ENCODE results near the gene BMP6.

The BMP6 gene

DNA sequence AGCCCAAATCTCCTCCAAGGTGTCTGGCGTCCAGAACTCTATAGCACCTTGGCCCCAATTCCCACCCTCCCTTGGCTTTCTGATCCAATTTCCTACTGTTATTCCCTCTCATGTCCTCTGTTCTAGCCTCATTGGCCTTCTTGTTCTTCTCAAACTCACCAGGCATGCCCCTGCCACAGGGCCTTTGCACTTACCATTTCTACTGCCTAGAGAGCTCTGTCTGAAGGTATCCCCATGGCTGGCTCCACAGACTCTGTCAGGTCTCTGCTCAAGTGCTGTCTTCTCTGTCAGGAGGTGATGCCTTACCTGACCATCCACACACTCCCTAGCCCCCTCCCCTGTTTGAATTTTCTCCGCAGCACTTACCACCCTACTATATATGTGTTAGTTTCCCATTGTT lies 5.6 kb upstream of the BMP6 start:
- no peak for DNase-seq

DNA sequence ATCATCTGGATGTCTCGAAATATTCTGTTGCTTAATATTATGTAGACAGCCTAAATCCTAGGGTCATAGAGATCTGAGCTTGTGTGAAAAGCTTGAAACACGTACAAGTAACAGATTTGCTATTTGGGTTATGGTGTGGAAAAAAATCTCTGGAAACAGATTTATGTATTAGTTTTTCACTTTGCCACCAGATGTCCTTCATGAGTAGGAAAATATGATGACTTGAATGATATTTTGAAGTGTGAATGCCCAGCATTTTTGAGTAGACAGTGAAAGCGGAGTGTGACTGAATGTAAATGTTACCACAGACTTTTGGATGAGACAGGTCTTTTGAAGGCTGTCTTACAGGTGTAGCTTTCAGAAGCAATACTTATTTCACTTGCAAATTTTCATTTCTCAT lies 4.2 kb upstream of the BMP6 start:
- no peak for DNase-seq

DNA sequence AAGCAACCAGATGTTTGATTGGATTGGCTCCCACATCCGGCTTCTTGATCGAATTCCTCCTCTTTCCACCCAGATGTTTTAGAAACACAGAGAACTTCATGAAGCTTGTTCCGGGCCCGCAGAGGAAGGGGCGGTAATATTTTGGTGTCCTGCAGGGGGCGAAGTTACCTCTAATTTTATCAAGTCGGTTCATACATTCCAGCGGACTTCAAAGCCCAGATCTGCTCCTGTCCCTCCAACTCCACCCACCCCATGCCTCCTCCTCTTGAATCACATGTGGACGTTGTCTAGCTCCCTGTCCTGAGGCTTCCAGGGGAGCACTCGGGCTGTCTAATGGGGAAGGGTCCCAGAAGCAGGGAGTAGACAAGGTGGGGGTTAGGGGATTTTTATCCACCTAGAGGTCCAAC lies 2.9 kb upstream of the BMP6 start:
- DNase-seq = peak; percentile 53

DNA sequence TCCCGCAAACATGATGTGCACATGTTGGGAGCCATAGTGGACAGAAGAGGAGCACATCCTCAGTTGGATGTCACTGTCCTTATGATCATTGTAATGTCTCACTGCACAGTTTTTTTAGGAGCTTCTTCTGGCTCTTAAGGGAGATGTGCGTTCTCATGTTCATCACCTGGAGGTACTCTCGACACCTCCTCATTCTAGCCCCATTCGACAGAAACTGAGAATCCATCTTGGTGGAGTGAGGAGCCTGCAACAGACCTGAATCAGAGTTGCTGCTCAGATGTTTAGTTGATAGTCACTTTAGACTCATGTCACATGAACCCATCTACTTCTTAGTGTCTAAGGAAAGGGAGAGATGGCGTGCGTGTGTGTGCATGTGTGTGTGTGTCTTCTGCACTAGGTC lies 2.3 kb upstream of the BMP6 start:
- DNase-seq = no peak

DNA sequence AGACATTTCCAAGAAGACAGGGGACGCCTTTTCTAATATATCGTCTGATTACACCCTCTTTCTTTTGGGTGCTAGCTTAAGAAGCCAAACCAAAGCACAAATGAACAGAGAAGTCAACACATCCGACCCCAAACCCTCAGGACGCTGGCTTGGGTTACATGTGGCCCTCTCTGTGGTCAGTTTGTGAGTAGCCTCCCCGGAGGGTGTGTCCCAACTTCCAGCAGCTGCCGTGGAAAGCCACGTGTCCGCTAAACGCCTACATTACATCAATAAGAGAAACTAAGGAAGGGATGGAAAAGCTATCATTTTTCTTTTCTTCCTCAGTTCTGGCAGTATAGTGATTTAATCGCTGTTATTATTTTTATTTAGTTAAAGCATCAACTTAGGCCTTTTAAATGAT lies 487 bp upstream of the BMP6 start:
- DNase-seq = no peak

DNA sequence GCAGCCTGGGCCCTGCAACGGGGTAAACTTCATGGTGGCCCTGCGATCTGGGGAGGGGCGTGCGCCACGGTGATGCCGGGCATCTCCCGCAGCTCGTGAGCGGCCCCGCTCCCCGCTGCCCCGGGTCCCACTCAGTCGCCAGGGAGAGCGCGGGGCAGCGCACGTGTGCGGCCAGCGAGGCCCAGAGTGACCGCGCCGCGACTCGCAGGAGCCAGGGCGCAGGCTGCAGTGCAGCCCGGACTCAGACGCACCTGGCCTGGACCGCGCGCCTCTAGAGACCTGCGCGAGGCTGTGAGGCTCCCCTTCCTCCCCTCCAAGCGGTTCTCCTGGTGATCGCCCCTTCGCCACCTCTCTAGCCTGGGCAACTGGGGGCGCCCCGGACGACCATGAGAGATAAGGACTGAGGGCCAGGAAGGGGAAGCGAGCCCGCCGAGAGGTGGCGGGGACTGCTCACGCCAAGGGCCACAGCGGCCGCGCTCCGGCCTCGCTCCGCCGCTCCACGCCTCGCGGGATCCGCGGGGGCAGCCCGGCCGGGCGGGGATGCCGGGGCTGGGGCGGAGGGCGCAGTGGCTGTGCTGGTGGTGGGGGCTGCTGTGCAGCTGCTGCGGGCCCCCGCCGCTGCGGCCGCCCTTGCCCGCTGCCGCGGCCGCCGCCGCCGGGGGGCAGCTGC lies 652 bp downstream of the BMP6 start:
- no peak for DNase-seq

DNA sequence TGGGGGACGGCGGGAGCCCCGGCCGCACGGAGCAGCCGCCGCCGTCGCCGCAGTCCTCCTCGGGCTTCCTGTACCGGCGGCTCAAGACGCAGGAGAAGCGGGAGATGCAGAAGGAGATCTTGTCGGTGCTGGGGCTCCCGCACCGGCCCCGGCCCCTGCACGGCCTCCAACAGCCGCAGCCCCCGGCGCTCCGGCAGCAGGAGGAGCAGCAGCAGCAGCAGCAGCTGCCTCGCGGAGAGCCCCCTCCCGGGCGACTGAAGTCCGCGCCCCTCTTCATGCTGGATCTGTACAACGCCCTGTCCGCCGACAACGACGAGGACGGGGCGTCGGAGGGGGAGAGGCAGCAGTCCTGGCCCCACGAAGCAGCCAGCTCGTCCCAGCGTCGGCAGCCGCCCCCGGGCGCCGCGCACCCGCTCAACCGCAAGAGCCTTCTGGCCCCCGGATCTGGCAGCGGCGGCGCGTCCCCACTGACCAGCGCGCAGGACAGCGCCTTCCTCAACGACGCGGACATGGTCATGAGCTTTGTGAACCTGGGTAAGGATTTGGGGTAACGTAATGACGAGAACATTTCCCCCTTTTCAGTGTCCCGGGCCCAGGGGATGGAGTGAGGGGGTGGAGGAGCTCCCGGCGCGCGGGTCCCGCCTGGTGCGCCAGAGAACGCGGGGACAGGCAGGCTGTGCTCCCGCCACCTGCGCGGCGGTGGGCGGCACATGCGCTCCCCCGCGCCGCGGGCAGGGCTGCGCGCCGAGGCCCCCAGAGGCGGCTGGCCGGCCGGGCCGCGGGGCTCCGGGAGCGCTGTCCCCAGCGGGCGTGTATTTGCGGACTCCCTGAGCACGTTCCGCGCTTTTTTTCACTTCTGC lies 1.4 kb downstream of the BMP6 start:
- DNase-seq = no peak

DNA sequence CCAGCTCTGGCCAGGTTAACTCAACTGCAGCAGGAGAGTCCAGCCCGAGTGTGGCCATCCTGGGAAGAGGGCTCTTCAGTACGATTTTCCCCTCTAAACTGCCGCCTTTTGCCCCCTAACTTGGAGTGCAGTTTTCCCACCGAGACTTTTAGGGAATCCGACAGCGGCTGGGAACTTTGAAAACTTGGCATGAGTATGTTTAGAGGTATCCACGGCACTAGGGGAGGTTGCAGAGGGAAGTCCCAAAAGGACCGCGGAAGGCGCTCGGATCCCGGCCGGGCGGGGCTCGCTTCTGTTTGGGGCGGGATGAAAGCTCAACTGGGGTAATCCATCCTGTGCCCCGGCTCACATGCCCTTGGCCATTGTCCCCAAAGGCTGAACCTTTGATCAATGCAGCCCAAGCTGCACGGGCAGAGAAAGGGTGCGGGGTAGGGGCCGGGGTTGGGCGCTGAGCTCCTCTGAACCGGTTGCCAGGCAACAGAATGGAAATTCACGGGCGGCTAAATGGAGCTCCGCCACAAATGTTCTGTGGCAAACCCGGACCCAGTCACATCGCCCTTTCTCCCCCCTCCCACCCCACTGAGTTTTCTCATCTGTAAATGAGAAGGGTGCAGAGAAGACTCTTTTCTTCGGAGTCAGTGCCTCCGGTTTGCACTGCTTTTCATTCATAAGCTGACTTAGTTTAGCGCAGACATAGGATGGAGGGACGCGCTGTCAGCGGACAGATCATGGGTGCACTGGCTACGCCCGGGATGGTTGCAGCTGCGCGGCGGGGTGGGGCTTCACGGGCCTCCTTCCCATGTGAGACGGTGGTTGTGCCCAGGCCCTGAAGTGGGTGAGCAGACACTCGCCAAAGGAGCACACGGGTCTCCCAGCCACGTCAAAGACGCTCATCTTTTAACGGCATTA lies 2.3 kb downstream of the BMP6 start:
- DNase-seq = no peak

DNA sequence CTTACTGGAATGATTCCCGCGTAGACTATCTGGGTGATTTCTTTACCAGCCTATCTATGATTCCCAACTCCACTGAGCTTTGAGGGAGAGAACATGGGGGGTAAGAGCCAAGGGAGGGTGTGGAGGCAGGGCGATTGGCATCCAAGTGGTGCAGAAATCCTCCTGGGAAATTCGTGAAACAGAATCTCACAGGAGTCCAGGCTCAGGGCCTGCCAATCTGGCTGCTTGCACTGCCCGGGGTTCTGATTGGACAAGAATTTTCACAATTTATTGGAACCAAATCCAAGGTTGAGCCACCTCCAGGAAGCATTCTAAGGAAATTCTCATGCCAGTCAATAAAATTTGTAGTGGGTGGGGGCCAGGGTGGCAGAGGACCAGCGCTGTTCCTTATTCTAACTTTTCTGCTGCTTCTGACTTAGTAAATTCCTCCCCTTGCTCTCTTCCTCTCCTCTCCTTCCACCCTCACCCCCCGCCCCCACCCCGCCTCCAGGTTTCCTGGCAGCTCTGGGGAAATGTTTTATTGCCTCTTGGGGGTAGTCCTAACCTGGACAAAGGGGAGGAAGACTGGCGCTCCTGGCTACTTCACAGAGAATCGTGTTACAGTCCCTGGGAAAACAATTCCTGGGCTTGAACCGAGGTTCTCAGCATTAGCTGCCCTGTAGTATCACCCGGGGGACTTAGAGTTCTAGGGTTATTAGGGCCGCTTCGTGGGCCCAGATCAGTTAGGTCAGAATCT lies 3.1 kb downstream of the BMP6 start:
- no peak for DNase-seq

DNA sequence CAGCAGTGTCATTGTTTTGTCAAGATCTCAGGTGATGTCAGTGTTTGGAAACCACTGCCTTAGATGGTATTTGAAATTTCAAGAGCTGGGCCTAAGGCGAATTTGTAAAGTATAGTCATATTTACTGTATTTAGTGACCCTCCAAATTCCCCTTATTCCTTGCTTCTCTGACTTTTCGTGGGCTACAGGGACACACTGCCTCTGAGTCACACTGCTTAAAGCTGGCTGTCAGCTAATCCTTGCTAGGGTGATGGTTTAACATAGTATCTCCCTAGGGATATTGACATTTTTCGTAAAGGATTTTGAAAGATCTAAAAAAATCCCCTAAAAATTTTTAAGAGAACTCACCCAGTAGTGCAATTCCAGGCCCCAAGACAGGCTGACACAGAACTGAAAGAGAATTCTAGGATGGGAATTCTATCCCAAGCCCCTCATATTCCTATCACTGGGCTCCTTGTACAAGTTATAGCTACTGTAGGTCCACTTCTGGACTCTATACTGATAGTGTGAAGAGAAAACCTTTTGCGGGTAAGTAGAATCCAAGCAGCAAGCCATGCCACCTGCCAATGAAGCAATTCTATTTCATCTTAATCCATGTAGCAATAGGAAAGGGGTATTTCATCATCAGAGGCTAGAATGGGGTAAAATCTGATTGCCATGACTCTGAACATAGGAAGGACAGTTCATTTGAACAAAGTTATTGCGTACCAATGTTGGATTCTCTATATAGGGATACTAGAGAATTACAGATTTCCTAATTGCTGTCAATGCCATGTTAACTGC lies 4.3 kb downstream of the BMP6 start:
- no peak for DNase-seq

DNA sequence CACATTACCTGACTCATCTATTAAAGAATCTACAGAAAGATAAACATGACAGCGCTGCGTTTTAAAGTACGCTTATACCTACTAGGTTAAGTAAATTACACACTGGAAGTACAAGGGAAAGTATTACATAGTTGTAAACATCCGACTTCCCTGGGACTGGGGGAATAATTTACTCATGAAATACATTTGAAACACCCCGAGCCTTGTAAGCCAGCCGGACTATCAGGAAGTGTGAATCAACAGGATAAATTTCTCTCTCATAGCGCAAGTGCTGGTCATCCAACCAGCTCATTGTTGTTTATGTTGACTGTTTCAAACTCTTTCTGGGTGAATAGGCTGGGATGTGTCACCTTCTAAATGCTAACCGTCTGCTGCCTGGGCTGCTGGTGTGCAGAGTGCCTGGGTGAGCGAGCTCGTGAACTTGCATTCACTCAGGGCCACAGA lies 4.9 kb downstream of the BMP6 start:
- no peak for DNase-seq

DNA sequence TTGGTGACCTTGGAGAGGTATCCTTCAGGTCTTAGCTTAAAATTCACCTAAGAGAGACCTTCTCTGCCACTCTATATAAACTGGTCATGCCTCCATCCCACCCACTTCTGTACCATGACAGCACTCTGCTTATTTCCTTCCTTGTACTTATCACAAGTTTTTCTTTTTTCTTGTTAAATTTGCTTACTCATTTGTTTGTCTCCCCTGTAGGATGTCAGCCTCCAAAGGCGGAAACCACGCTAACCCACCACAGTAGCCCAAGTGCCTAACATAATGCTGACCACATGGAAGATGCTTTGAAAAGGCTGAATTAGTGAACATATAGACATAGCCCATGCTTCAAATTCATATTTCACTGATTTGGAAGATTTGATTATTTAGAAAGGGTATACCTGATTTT lies 5.4 kb downstream of the BMP6 start:
- no peak for DNase-seq

DNA sequence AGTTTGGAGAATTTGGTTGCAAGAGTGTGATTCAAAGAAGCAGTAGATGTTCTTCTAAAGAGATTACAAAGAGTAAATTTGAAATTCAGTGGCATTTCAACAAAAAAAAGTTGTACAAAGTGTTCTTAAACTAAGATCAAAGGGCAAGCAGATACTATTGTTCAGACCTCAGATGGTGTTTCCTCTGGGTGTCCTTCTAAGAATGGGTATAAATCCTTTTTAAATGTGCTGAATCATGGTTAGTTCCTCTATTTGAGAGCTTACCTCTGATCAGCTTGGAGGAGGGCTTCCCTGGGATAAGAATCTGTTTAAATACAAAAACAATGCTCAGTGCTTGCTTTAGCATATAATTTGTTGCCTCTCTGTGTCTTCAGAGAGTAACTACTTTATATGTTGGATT lies 6.3 kb downstream of the BMP6 start:
- no peak for DNase-seq

DNA sequence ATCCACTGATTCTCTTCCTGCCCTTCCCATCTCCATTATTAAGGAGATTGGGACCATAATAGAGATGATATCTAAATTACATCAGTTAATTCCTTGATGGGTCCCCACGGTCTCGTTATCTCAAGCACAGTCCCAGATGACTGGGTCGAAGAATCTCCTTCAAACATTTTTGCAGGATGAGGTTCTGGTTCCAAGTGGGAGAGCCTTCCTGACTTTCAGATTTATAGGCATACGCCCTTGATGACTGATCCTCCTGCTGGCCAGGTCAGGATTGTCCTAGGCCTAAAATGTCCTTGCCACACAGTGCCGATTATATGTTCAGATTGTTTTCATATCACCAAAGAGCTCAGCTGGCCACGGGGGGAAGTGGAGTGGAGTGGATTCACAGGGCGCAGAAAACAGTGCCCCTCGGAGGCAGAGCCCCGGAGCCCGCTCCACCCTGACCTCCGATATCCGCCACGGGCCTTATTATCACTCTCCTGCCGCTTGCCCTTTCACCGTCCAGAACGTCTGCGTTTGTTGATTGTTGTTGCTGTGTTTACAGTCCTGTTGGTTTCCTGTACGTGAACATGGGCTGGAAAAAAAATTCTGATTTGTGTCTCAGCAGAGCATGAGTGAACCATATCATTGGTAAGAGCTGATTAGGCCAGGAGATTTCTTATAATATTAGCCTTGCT lies 8.9 kb downstream of the BMP6 start:
- no peak for DNase-seq

DNA sequence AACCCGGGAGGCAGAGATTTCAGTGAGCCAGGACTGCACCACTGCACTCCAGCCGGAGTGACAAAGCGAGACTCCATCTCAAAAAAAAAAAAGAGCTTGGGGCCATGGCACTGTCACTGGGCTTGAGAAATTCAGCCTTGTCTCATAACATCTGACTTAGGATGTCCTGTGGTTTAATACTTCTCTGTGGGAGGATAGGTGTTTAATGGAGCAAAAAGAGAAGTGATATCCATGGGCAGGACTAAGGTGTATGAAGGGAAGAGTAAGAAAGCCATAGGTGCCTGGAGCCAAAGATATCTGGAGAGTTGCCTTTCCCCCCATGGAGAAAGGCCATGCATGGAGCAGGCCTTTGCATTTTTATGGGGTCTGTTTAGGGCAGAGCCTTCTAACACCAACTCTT lies 11.2 kb downstream of the BMP6 start:
- no peak for DNase-seq

DNA sequence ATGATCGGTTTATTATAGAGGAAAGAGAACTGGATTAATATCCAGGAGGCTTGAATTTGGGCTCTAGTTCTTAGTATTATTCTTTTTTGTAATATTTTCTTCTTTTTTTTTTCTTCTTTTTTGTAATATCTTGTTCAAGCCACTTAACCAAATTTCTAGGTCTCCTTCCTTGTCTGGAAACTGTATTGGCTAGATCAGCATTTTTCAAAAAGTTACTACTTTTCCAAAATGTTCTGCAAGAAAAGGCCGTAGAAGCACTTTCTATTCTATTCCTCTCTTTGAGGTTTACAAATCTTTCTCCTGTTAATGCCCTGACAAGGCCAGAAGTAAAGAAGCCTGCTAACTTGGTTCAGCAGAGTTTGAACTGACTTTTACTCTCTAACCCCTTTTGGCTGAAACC lies 12.0 kb downstream of the BMP6 start:
- DNase-seq = no peak

DNA sequence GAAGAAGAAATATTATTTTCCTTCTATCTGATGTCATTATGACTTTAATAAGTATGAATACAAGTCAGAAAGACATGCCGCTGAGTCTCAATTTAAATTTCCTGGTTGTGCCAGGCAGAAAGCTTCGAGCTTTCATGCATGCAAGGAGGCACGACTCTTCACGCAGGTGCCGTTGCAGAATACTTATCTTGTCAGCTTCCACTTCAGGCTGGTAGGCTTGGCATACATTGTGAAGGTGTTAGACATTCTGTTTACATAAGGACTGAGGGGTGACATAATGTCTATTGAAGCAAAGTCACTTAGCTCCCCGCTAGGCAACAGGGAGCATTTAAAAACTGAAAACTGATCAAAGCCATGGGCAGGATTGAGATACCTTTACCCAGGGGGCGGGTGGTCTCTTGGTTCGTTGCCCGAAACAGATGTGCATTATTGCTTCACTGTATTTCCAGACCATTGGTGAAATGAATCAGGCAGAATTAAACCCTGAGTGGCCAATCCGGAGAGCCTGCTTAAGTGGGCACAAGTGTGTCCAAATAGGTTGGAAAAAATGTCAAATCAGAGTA lies 16.4 kb downstream of the BMP6 start:
- DNase-seq = no peak

DNA sequence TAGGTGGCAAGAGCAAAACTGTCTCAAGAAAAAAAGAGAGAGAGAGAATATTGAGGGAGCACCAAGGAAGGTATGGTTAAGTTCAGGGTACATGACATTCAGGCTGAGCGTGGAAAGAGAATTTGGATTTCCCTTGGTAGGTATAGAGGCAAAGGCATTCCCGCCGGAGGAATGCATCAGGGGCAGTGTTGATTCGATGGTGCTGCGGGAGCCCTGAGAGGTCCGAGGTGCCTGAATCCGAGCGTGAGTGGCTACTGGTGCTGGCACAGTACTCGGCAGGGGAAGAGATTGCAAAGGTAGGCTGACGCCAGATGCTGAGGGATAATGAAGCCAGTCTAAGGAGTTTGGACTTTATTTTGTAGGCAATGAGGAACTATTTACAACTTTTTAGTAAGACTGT lies 20.0 kb downstream of the BMP6 start:
- DNase-seq = no peak

DNA sequence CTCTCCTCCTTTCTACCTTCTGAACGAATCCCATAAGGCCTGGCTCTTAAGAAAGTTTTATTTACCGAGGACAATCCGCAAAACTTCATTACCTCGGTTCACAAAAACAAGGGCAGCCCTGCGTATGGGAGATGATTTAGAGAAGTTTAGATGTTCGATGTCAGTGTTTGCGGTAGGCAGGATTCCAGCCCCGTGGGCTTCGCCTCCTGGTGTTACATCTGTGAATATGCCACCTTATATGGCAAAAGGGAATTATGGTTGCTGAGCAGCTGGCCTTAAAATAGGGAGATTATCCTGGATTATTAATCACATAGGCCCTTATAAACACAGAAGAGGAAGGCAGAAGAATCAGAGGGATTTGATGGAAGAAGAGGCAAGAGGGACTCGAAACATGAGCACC lies 21.1 kb downstream of the BMP6 start:
- no peak for DNase-seq

DNA sequence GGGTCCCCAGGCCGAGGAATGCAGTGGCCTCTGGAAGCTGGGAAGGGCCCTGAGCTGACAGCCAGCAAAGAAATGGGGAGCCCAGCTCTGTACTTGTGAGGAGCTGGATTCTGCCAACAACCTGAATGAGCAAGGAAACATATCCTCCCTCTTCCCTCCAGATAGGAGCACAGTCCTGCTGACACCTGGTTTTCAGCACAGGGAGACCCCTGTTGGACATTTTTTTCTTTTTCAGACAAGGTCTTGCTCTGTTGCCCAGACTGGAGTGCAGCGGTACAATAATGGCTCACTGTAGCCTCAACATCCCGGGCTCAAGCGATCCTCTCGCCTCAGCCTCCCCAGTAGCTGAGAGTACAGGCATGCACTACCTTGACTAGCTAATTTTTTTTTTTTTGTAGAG lies 21.5 kb downstream of the BMP6 start:
- DNase-seq = no peak

DNA sequence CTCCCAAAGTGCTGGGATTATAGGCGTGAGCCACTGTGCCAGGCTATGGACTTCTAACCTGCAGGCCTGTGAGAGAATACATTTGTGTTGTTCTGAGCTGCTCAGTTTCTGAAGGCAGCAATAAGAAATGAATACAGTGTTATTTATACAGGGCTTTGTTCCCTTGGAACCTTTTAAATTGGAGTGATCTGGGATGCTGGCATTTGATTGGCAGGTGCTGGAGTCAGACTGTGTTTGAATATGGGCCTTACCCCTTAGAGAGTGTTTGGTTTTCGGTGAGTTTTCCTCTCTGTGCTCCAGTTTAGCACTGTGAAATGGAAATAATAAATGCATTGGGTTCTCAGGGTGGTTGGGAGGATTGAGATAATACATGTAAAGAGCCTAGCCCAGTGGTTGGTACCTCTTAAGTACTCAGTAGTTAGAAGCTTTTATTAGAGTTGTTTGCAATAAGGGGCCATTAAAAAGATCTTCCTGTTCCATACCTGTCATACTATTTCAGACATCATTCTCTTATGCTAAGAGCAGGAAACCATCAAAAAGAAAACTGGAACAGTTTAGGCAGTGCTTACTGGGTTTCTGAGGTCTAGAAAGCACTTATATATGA lies 22.1 kb downstream of the BMP6 start:
- DNase-seq = no peak

Measured in CD4-positive, alpha-beta T cell treated with Interleukin-12 subunit alpha and Interleukin-12 subunit beta, for 1 hour (primary cell).